ENCODE data around the gene SLC11A1.

Gene SLC11A1

GRCh38 chr2:218399391-218400166 is 17.5 kb downstream of the SLC11A1 start, which contains the start of gene CTDSP1:
TSS of gene CTDSP1 (plus strand) at chr2:218399868. CDS start at chr2:218400091, 223 bp downstream.
- peak; percentile 87 for DNase-seq (ENCODE audit: low read depth)
- no peak for TF ChIP-seq CTCF (IDR thresholded peaks at IDR 0.05; ENCODE audit: control insufficient read depth, insufficient read depth, low read depth, low read length, missing control alignments)
- H3K4me3 ChIP-seq (ENCODE audit: control insufficient read depth, low read depth, low read length): peak within 1 kb of the TSS; percentile 77

DNA sequence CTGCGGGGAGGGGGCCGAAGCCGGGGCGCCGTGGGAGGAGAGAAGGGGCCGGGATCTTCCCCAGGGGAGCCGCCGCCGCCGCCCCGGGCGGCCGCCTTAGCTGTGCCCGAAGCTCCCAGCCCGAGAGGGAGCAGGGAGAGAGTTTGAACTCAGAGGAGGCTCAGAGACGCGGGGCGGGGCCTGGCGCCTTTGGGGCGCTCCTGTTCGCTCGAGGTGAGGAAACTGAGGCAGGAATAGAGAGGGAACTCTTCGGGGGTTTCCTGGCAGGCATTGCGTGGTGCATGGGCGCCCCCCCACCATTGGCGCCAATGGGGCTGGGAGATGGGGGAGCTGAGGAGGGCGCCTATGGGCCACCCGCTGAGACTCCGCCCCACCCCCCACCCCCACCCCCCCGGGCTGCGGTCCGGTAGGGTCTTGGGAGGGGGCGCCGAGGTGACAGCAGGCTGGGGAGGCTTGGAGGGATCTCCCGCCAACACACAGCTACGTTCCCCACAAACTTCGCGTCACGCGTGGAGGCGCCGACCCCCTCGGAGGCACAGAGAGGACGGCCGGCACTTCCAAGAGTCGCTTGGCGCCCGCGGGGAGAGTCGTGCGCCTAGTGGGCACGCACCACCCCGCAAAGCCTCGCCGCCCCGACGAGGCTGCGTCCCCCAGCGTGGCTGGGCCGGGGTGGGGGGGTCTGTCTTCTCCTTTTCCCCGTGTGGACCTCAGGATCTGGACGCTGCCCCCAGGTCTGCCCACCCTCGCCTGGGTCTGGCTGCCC is 18.3 kb downstream of the SLC11A1 start:
- no peak for TF ChIP-seq CTCF (IDR thresholded peaks at IDR 0.05; ENCODE audit: control insufficient read depth, insufficient read depth, low read depth, low read length, missing control alignments)
- no peak for DNase-seq (ENCODE audit: low read depth)
- peak overlapping the region; percentile 77 for H3K4me3 ChIP-seq (ENCODE audit: control insufficient read depth, low read depth, low read length)

DNA sequence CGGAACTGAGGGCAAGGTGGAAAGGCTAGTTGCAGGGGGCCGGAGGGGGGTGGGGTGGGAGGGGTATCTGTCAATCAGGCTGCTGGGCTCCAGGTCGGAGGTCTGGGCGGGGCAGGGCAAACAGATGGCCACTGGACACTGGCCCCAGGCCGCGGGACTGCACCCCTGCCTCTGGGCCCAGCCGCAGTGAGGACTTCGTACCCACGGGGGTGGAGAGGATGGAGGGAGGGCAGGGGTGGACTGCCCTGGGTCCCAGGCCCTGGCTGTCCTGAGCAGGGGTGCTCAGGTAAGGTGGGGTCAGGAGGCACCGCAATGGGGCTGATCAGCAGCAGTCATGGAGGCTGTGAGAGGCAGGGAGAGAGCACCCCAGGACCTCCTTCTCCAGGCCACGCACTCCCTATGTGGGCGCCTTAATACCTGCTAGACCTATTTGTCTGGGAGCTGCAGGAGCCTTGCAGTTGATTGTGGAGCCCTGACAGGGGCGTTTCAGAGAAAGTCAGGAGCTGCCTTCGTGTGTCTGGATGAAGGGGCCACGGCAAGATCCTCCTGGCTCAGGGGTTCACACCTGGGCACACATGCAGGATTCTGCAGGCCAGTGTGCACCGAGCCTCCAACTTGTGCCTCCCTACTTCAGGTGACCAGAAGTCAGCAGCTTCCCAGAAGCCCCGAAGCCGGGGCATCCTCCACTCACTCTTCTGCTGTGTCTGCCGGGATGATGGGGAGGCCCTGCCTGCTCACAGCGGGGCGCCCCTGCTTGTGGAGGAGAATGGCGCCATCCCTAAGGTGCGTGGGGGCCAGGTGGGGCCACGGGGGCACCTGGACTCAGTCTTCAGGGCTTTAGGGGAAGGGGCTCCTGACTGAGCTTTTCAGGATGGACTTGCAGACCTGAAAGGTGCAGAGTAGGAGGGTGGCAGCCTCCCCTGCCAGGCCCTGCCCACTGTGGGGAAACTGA is 19.1 kb downstream of the SLC11A1 start:
- DNase-seq (ENCODE audit: low read depth): no peak
- no peak for TF ChIP-seq CTCF (IDR thresholded peaks at IDR 0.05; ENCODE audit: control insufficient read depth, insufficient read depth, low read depth, low read length, missing control alignments)
- H3K4me3 ChIP-seq (ENCODE audit: control insufficient read depth, low read depth, low read length): peak overlapping the region; percentile 77

DNA sequence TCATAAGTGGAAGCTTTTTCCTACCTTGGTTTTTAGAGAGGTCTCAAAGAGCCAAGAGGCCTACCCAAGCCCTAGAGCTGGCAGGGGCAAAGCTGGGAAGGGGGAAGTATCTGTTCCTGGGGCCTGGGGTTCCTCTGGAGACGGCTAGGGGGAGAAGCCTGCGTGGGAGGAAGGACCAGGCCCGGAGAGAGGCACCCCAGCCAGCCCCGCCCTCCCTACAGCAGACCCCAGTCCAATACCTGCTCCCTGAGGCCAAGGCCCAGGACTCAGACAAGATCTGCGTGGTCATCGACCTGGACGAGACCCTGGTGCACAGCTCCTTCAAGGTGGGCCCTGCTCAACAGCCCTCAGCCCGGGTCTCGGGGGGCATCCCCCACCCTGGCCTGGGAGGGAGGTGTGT is 19.8 kb downstream of the SLC11A1 start:
- H3K4me3 ChIP-seq (ENCODE audit: control insufficient read depth, low read depth, low read length): peak overlapping the region; percentile 77; the same call in 1 of the 2 replicates
- DNase-seq (ENCODE audit: low read depth): no peak
- no peak for TF ChIP-seq CTCF (IDR thresholded peaks at IDR 0.05; ENCODE audit: control insufficient read depth, insufficient read depth, low read depth, low read length, missing control alignments)

- no peak for TF ChIP-seq CTCF (IDR thresholded peaks at IDR 0.05; ENCODE audit: control insufficient read depth, insufficient read depth, low read depth, low read length, missing control alignments)
- DNase-seq (ENCODE audit: low read depth): no peak
- H3K4me3 ChIP-seq (ENCODE audit: control insufficient read depth, low read depth, low read length): no peak overlapping the region
Observed at GRCh38 chr2:218402491-218402901, 20.4 kb downstream of the SLC11A1 start.

DNA sequence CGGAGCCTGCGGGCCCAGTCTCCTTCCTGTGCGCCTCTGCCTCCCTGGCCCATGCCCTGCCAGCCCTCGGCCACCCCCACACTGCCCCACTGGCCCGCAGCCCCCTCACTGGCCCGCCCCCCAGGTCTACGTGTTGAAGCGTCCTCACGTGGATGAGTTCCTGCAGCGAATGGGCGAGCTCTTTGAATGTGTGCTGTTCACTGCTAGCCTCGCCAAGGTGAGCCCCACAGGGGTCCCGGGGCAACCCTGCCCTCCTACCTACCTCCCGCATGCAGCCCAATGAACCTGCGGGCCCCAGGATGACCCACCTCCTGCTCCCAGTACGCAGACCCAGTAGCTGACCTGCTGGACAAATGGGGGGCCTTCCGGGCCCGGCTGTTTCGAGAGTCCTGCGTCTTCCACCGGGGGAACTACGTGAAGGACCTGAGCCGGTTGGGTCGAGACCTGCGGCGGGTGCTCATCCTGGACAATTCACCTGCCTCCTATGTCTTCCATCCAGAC is 20.9 kb downstream of the SLC11A1 start:
- no peak for TF ChIP-seq CTCF (IDR thresholded peaks at IDR 0.05; ENCODE audit: control insufficient read depth, insufficient read depth, low read depth, low read length, missing control alignments)
- H3K4me3 ChIP-seq (ENCODE audit: control insufficient read depth, low read depth, low read length): no peak overlapping the region
- no peak for DNase-seq (ENCODE audit: low read depth)
